Erythroblast (primary cell): ENCODE measurements around the gene ALPP.

Source experiments
- GATA1 ChIP-seq: IDR thresholded peaks from 2 replicates; pipeline ENCODE4 v1.6.1; 2011; ENCODE audit warnings: low read depth, mild to moderate bottlenecking, control low read depth, low read length, moderate library complexity
- POLR2A ChIP-seq: IDR thresholded peaks from 2 replicates; pipeline ENCODE4 v1.6.1; 2011; ENCODE audit warnings: mild to moderate bottlenecking, low read length

GRCh38 chr2:232341739-232342126 is 36.8 kb upstream of the ALPP start:
- TF ChIP-seq POLR2A: no peak
- no peak for TF ChIP-seq GATA1
